ENCODE measurements around the gene G6PC2. TPM values are rescaled to one million over a fixed set of nuclear protein-coding genes. Genes with fewer than 3 reads are reported as not detected.
A peak's percentile ranks its signal among the peaks of the same experiment; 100 is the strongest.

G6PC2 gene
- total RNA-seq, 1 donor from 2014 or later, result not detected

- TF ChIP-seq, protein P1, sequence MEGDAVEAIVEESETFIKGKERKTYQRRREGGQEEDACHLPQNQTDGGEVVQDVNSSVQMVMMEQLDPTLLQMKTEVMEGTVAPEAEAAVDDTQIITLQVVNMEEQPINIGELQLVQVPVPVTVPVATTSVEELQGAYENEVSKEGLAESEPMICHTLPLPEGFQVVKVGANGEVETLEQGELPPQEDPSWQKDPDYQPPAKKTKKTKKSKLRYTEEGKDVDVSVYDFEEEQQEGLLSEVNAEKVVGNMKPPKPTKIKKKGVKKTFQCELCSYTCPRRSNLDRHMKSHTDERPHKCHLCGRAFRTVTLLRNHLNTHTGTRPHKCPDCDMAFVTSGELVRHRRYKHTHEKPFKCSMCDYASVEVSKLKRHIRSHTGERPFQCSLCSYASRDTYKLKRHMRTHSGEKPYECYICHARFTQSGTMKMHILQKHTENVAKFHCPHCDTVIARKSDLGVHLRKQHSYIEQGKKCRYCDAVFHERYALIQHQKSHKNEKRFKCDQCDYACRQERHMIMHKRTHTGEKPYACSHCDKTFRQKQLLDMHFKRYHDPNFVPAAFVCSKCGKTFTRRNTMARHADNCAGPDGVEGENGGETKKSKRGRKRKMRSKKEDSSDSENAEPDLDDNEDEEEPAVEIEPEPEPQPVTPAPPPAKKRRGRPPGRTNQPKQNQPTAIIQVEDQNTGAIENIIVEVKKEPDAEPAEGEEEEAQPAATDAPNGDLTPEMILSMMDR (IDR thresholded peaks at IDR 0.05; ENCODE audit: unreplicated experiment), result no peak
- Mint-ChIP-seq H3K9me3 (peaks cover 5% of the 10 kb centered on the region), H3K27ac (no peak overlapping the region), H3K4me1 (peaks cover 4% of the 10 kb centered on the region), H3K4me3 (no peak overlapping the region), H3K36me3 (no peaks in the 10 kb centered on the region), H3K27me3 (ENCODE audit: low read depth) (peaks cover 20% of the 10 kb centered on the region)
- DNase-seq (ENCODE audit: low spot score in 2 of 2, unreplicated experiment in 2 of 2), result no peak
These were observed 14.6 kb downstream of the G6PC2 start for GRCh38 chr2:168915441-168916330.

- no peak overlapping the region for H3K27ac Mint-ChIP-seq
- H3K27me3 Mint-ChIP-seq (ENCODE audit: low read depth), result peaks cover 18% of the 10 kb centered on the region
- TF ChIP-seq, protein P1 (IDR thresholded peaks at IDR 0.05; ENCODE audit: unreplicated experiment), result no peak
- H3K4me1 Mint-ChIP-seq, result peaks cover 10% of the 10 kb centered on the region
- no peak overlapping the region for H3K4me3 Mint-ChIP-seq
- peaks cover 6% of the 10 kb centered on the region for H3K9me3 Mint-ChIP-seq
- no peaks in the 10 kb centered on the region for H3K36me3 Mint-ChIP-seq
- DNase-seq (ENCODE audit: low spot score in 2 of 2, unreplicated experiment in 2 of 2), result no peak
These were observed 15.2 kb downstream of the G6PC2 start for GRCh38 chr2:168916331-168916675.

DNA sequence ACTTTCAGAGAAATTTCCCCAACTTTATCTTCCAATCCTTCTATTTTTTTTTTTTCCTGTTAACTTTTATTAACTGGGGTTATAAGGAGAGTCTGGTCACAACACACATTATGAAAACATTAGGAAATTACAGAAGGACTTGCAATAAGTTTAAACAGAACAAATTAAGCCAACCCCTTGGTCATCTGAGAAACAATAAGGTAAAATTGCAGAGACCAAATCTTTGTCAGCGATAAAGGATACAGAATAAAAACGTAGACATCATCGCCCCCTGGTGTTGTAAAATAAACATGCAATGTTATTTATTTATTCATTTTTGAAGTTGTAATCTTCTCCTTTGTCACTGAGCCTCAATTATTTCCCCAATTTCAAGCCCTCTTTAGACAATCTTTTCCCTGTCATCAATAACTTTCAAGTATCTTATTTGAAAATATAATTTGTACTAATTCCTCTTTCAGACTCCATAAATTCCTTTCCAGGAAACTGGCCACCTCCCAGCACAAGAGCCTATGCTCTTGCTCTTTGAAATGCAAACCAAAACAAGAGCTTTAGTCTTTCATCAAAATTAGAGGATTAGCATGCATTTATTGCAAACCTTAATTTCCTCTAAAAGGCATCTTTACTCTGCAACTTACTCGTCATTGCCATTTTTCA, 19.5 kb downstream of the G6PC2 start:
- no peaks in the 10 kb centered on the region for H3K36me3 Mint-ChIP-seq
- peaks cover 6% of the 10 kb centered on the region for H3K9me3 Mint-ChIP-seq
- peaks cover 13% of the 10 kb centered on the region for H3K4me1 Mint-ChIP-seq
- H3K4me3 Mint-ChIP-seq, result no peak overlapping the region
- TF ChIP-seq, protein P1 (IDR thresholded peaks at IDR 0.05; ENCODE audit: unreplicated experiment), result peak; percentile 86
- DNase-seq (ENCODE audit: low spot score in 2 of 2, unreplicated experiment in 2 of 2), result no peak
- peak overlapping the region; percentile 50 for H3K27ac Mint-ChIP-seq
- no peaks in the 10 kb centered on the region for H3K27me3 Mint-ChIP-seq (ENCODE audit: low read depth)

- H3K4me1 Mint-ChIP-seq, result peaks cover 40% of the 10 kb centered on the region
- H3K4me3 Mint-ChIP-seq, result no peak overlapping the region
- no peak for DNase-seq (ENCODE audit: low spot score in 2 of 2, unreplicated experiment in 2 of 2)
- no peaks in the 10 kb centered on the region for H3K9me3 Mint-ChIP-seq
- TF ChIP-seq, protein P1 (IDR thresholded peaks at IDR 0.05; ENCODE audit: unreplicated experiment), result no peak
- no peaks in the 10 kb centered on the region for H3K27me3 Mint-ChIP-seq (ENCODE audit: low read depth)
- no peaks in the 10 kb centered on the region for H3K36me3 Mint-ChIP-seq
- H3K27ac Mint-ChIP-seq, result no peak overlapping the region
These were observed 25.7 kb downstream of the G6PC2 start for GRCh38 chr2:168926621-168927386.

DNA sequence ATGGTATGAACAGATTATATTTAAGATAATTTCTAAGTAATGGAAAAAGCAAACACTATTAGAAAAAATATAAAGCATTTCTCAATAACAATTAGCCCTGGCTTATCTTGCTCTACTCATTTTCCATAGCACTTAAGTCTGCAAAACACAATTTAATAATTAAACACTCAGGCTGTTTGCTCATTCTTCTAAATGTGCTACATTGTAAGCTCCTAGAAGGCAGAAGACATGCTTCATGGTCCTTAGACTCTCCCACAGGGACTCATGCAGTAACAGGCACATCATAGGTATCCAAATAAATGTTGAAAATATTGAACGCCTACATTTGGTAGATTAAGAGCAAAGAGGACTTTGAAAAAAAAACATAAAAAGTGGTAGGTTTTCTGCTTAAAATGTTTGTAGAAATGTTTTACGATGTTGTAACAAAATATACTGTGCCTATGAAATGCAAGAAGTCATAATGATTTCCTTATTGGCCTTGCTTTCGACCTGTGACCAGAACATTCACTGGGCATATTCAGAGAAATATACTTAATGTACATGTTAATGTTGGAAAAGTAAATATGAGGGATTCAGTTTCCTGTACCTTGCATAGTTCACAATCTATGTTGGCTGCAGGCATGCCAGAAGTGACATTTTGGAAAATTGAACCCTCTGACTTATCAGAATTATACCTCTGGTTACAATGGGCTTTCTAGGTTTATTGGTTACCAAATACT, 27.2 kb downstream of the G6PC2 start:
- H3K4me3 Mint-ChIP-seq, result no peak overlapping the region
- no peak for DNase-seq (ENCODE audit: low spot score in 2 of 2, unreplicated experiment in 2 of 2)
- peaks cover 4% of the 10 kb centered on the region for H3K9me3 Mint-ChIP-seq
- peaks cover 40% of the 10 kb centered on the region for H3K4me1 Mint-ChIP-seq
- TF ChIP-seq, protein P1 (IDR thresholded peaks at IDR 0.05; ENCODE audit: unreplicated experiment), result no peak
- H3K27me3 Mint-ChIP-seq (ENCODE audit: low read depth), result no peaks in the 10 kb centered on the region
- H3K36me3 Mint-ChIP-seq, result no peaks in the 10 kb centered on the region
- H3K27ac Mint-ChIP-seq, result no peak overlapping the region
